Cardiac septum (tissue), 1 donor: ENCODE data around the gene DCAF16. TPM values are rescaled to one million over a fixed set of nuclear protein-coding genes. Genes with fewer than 3 reads are reported as not detected.

ENCODE experiments used
- DNase-seq: peaks from one replicate; pipeline ENCODE4 v3.0.0-alpha.2; 2020; ENCODE audit warnings: low spot score
- intact Hi-C: fragments of 100-400 bp; cut with DNase I; formaldehyde crosslinking; loops from one replicate; pipeline ENCODE4 v1.14.0; 2022
- total RNA-seq: library from RNA; stranded (reverse); fragmentation: NEBNext Ultra II Directional; extraction: Animal tissue kit (Norgen Biotek cat#: 25700); gene quantifications from one replicate; pipeline ENCODE4 v1.2.1, GENCODE V29; 2021
- donor health status: DM: no; HTN: no; CAD: no.

The DCAF16 gene
- total RNA-seq, 1 donor from 2014 or later, result 17.9 TPM

GRCh38 chr4:17757621-17758020 is 52.9 kb downstream of the DCAF16 start:
- intact Hi-C loops, result no loop called here
- DNase-seq, result no peak

GRCh38 chr4:17753646-17754045 is 56.9 kb downstream of the DCAF16 start:
- intact Hi-C loops, result no loop called here
- no peak for DNase-seq

Other genes starting within 250 kb of the DCAF16 start
- gene LAP3, start 233.6 kb downstream of the DCAF16 start, total RNA-seq, result 58.9 TPM
- gene MED28, start 196.1 kb downstream of the DCAF16 start, total RNA-seq, result 21.7 TPM
- gene FAM184B, start 29.1 kb downstream of the DCAF16 start, total RNA-seq, result 0.03 TPM
- gene NCAPG, start 222 bp upstream of the DCAF16 start, total RNA-seq, result 0.24 TPM
- gene LCORL, start 211.0 kb upstream of the DCAF16 start, total RNA-seq, result 5.5 TPM